ENCODE data around the gene NT5DC1.

GRCh38 chr6:116280161-116280932 is 179.7 kb downstream of the NT5DC1 start:
- TF ChIP-seq, protein P1, sequence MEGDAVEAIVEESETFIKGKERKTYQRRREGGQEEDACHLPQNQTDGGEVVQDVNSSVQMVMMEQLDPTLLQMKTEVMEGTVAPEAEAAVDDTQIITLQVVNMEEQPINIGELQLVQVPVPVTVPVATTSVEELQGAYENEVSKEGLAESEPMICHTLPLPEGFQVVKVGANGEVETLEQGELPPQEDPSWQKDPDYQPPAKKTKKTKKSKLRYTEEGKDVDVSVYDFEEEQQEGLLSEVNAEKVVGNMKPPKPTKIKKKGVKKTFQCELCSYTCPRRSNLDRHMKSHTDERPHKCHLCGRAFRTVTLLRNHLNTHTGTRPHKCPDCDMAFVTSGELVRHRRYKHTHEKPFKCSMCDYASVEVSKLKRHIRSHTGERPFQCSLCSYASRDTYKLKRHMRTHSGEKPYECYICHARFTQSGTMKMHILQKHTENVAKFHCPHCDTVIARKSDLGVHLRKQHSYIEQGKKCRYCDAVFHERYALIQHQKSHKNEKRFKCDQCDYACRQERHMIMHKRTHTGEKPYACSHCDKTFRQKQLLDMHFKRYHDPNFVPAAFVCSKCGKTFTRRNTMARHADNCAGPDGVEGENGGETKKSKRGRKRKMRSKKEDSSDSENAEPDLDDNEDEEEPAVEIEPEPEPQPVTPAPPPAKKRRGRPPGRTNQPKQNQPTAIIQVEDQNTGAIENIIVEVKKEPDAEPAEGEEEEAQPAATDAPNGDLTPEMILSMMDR (conservative IDR thresholded peaks at IDR 0.05 in 1 of 2, IDR thresholded peaks at IDR 0.05 in 1 of 2; ENCODE audit: extremely low read depth in 1 of 2, insufficient read depth in 1 of 2, low read depth in 1 of 2, low read length in 2 of 2), result no peak
- TF ChIP-seq EZH2 (IDR thresholded peaks at IDR 0.05; ENCODE audit: borderline replicate concordance, low read length), result no peak

Measured in mammary epithelial cell (primary cell).